Measurements from ENCODE around the gene HCFC1R1.

Gene HCFC1R1

GRCh38 chr16:2996298-2996697 is 27.4 kb downstream of the HCFC1R1 start:
- no peak for TF ChIP-seq CTCF (IDR thresholded peaks at IDR 0.05; ENCODE audit: extremely low read depth, missing control alignments)
- no peak for DNase-seq (ENCODE audit: low spot score)

DNA sequence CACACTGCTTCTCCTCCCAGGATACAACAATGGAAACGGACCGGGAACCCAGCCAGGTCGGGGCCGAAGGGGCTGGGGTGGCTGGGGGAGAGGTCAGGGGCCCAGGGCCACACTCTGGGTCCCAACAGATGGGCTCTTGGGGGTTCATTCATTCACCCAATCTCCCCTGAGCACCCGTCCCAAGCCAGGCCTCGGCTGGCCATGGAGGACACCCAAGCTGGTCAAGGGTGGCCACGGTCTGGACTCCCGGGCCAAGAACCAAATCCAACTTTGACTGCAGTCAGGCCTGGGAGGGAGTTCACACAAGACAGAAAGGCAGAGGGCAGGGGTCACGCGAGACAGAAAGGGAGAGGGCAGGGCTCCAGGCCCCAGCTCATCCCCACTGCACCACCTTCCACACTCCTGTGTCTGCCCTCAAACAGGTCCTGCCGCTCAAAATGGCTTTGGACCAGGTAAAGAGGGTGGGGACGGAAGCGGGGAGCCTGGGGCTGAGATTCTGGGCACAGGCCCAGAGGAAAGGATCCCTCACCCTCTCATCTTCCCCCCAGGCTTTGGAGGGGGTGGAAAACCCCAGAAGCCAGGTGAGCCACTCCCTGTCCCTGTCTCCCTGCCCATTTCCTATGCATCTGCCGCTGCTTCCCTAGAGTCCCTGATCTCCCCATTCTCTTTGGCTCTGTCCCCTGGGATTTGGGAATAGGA is 31.2 kb downstream of the HCFC1R1 start:
- no peak for DNase-seq (ENCODE audit: low spot score)
- no peak for TF ChIP-seq CTCF (IDR thresholded peaks at IDR 0.05; ENCODE audit: extremely low read depth, missing control alignments)

DNA sequence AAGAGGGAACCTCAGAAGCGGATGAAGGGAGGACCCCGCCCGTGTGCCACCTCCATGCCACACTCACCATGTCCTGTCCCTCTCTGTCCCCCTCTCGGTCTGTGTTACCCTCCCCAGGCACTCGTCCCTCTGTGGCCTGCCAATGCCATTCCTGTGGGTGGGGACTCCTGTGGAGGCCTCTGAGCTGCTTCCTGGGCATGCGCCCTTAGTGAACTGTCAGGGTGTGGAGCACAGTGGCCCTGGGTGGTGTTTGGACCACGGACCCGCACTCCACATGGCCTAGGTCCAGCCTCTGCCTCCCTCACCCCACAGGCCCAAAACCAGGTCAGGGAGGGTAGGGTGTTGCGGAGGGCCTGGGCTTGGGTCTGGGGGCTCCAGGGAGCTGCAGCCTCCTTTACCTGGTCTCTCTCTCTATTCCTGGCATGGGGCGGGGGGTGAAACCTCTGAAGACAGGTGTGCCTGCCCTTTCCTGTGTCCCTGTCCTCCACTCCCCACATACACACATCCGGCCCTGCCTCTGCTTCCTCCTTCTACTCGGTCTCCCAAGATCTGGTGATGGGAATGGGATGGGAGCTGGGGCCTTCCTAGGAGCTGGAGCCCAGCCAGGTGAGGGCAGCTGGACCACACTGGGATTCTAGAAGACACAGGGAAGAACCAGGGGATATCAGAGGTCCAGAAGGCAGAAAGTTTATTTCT is 32.0 kb downstream of the HCFC1R1 start:
- TF ChIP-seq CTCF (IDR thresholded peaks at IDR 0.05; ENCODE audit: extremely low read depth, missing control alignments), result no peak
- no peak for DNase-seq (ENCODE audit: low spot score)

- TF ChIP-seq CTCF (IDR thresholded peaks at IDR 0.05; ENCODE audit: extremely low read depth, missing control alignments), result no peak
- DNase-seq (ENCODE audit: low spot score), result no peak
Measured at GRCh38 chr16:2990891-2991290, 32.9 kb downstream of the HCFC1R1 start.

- no peak for TF ChIP-seq CTCF (IDR thresholded peaks at IDR 0.05; ENCODE audit: extremely low read depth, missing control alignments)
- DNase-seq (ENCODE audit: low spot score), result no peak
Measured at GRCh38 chr16:2988590-2989099, 35.1 kb downstream of the HCFC1R1 start.

- TF ChIP-seq CTCF (IDR thresholded peaks at IDR 0.05; ENCODE audit: extremely low read depth, missing control alignments), result no peak
- no peak for DNase-seq (ENCODE audit: low spot score)
Measured at GRCh38 chr16:2987833-2988232, 35.9 kb downstream of the HCFC1R1 start.

DNA sequence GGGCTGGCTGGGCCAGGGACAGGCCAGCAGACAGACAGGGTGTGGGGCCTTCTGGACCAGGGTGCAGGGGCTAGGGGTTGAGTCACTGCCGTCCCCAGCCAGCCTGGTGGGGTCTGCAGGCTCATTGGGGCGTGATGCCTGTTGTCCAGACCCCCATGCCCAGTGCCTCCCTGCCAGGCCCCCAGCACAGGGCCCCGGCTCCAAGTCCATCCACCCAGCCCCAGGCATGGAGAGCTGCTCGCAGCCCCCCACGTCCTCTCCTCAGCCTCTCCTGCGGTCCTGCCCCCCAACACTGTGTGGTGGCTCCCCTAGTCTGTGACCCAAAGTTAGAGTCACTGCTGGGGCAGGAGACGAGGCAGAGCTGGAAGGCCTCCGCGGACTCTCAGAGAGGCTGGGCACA is 36.5 kb downstream of the HCFC1R1 start:
- no peak for DNase-seq (ENCODE audit: low spot score)
- no peak for TF ChIP-seq CTCF (IDR thresholded peaks at IDR 0.05; ENCODE audit: extremely low read depth, missing control alignments)
